AG09309 (cell line): Measurements from ENCODE around the gene ZNF467.

ENCODE experiments used
- DNase-seq: peaks from one replicate; pipeline ENCODE4 v3.0.0-alpha.2; 2010; ENCODE audit warnings: low read depth
- H3K4me3 ChIP-seq: 2 replicates; pipeline ENCODE4 v1.5.1; 2011; ENCODE audit warnings: mild to moderate bottlenecking, low read depth, low read length, moderate library complexity; ENCODE audit not compliant: control insufficient read depth
- TF ChIP-seq, protein P1 (sequence below): IDR thresholded peaks from 2 replicates; pipeline ENCODE4 v1.5.1; 2011; ENCODE audit warnings: mild to moderate bottlenecking, low read depth, low read length, inconsistent platforms; ENCODE audit not compliant: insufficient read depth, control insufficient read depth; ENCODE audit errors: missing control alignments

The ZNF467 gene

DNA sequence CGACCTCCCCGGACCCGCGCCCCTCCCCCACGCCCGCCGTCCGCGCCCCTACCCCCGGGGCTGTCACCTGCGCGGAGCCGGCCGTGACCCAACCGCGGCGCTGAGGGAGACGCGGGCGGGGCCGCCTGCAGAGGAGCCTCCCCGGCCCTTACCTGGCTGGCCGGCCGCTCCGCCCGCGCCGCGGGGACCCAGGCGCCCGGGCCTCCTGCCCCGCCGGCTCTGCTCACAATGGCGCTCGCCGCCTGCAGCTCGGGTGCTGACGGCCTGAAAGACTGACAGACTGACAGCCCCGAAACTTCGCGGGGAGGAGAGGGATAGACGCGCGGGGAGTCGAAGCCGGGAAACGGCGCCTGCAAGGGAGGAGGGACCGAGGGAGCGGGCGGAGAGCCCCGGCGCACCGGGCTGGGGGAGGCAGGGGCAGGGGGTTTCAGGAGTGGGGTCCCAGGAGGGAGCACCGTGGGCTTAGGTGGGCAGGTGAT is 393 bp downstream of the ZNF467 start:
- TF ChIP-seq, protein P1, sequence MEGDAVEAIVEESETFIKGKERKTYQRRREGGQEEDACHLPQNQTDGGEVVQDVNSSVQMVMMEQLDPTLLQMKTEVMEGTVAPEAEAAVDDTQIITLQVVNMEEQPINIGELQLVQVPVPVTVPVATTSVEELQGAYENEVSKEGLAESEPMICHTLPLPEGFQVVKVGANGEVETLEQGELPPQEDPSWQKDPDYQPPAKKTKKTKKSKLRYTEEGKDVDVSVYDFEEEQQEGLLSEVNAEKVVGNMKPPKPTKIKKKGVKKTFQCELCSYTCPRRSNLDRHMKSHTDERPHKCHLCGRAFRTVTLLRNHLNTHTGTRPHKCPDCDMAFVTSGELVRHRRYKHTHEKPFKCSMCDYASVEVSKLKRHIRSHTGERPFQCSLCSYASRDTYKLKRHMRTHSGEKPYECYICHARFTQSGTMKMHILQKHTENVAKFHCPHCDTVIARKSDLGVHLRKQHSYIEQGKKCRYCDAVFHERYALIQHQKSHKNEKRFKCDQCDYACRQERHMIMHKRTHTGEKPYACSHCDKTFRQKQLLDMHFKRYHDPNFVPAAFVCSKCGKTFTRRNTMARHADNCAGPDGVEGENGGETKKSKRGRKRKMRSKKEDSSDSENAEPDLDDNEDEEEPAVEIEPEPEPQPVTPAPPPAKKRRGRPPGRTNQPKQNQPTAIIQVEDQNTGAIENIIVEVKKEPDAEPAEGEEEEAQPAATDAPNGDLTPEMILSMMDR = no peak
- no peak for DNase-seq
- peak overlapping the region; percentile 26 for H3K4me3 ChIP-seq

DNA sequence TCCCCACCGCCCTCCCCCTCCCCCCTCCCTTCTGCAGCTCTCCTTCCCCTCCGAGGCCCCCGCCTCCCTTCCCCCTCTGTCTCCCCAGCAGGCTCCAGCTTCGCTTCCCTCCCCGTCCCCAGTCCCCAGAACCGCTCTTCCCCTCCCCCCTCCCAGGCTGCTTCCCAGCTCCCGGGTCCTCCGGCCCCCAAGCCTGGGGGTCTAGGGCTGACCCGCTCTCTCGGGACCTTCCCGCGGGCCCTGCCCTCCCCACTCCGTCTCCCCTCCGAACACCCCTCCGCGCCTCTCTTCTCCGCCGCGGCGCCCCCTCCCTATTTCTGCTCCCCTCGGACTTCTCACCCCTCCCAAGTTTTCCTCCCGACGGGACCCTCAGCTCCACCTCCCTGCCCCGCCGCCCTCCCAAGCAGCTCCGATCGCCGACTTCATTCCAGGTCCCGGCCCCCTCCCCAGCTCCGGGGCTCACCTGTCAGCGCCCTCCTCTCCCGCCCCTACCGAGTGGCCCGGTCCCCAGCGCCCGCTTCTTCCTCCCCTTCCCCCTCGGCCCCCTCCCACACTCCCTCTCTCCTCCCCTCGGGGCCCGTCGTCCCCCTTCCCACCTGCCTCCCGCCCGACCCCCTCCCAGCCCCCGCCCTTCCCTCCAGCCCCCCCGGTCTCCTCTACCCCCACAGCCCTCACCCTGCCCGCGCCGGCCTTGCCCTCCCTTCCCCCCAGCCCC is 990 bp downstream of the ZNF467 start:
- DNase-seq = no peak
- TF ChIP-seq, protein P1 = no peak
- H3K4me3 ChIP-seq = peak overlapping the region; percentile 58

DNA sequence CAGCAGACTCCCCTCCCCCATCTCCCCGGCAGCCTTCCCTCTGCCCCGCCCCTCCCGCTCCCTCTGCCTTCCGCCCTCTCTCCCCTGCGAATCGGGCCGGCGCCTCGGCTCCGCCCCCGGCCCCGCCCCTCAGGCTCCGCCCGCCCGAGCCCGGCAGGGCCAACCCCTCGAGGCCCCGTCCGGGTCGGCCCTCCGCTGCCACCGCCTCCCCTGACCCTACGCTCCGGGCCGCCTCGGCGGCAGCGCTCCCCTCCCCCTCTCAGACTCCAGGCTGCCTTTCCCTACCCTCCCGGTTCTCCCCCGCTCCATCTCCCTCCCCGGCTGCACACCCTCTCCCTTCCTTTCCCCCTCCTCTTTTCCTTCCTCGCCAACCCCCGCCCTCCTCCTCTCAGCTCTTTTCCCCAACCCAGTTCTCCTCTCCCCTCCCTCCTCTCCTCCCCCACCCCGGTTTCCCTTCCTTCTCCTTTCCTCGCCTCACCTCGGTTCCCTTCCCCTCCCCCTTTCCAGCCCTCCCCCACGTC is 1.6 kb downstream of the ZNF467 start:
- TF ChIP-seq, protein P1 = no peak
- peak overlapping the region; percentile 58 for H3K4me3 ChIP-seq
- no peak for DNase-seq

DNA sequence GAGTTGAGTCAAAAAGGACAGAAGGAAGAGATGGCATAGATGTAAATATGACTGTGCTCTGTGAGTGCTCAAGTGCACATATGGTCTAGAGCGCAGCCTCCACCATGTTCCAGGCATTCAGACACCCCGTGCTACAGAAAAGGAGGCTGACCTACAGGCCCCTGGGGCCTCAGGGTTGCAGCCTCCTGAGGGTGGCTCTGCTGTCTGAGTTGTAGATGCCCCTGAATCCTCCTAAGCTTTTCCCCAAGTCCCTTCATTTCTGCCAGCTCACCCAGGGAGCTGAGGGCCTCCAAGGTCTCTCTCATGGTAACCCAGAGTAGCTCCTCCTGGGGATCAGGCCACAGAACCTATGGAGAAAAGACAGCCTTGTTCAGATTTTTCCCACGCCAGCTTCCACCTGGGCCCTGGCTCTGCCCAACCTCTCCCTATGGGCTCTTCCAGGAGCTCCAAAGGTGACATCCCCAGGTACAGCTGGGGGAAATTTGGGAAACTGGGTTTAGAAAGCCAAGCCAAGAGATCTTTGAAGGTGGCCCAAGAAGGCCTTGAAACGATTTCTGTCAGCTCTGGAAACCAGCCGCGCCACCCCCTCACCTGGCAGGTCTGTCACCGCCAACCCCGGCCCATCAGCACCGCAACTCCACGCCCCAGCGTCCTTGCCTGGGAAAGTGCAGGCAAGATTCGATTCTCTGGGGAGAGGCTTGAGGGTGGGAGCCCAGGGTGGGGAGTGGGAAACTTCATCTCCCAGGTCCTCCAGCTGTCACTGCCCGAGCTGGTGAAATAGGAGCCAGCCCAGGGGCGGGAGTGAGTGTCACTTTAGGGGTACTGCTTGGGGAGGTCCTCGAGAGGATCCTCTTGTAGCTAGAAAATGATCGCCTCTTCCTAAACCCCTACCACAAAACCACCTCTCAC is 2.4 kb downstream of the ZNF467 start:
- no peak for DNase-seq
- TF ChIP-seq, protein P1 = no peak
- peak overlapping the region; percentile 33 for H3K4me3 ChIP-seq

DNA sequence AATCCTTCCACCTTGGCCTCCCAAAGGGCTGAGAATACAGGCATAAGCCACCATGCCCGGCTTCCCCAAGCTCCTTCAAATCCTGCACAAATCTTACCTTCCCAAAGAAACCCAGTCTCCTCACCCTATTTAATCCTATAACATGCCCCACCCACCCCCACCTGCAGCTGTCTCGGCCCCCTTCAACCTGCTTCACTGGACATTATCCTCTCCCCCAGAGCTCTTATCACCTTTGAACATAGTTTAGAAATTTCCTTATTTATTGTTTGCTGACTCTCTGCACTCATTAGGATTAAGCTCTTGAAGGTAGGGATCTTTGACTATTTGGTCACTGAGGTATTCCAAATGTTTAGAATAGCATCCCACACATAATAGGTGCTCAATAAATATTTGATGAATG is 3.5 kb downstream of the ZNF467 start:
- no peak for DNase-seq
- H3K4me3 ChIP-seq = no peak overlapping the region
- TF ChIP-seq, protein P1 = no peak

DNA sequence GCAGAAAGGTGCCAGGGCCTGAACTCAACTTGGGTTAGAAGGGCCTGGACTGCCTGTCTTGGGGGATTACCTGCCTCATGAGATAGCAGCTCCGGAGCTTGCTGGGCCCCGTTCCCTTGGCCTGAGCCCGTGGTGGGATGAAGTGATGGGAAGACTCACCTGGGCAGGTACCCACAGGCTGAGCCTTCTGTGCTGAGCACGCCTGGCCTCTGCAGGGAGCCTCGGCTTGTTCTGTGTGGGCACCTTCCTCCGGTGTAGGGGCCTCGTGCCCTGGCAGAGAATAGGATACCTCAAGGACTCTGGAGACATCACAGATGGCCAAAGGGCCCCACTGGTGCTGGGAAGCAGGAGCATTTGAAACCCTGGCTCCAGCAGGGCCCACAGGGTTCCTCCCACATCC is 4.5 kb downstream of the ZNF467 start:
- H3K4me3 ChIP-seq = no peak overlapping the region
- TF ChIP-seq, protein P1 = no peak
- DNase-seq = no peak
